ENCODE results near the gene SCAMP4.

DNA sequence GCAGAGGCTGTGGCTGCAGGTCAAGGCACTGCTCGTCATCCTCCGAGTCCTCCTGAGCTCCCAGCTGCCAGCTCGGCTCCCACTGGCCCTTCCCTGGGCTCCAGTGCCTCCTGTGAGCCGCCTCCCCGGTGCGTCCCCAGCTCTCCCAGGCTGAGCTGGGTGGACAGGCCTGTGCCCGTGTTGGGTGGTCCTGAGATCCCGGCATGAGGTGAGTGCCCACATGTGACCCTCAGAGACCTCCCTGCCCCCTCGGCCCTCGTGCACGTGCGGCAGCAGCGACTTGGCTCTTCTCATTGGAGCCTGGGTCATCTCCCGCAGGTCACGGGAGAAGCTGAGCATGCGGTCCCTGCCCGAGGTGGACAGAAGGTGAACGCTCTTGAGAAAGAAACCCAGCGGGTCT lies 15.4 kb downstream of the SCAMP4 start:
- TF ChIP-seq ZBTB8A (IDR thresholded peaks at IDR 0.05; ENCODE audit: partially characterized antibody) (no peak), TAF1 (IDR thresholded peaks at IDR 0.05; ENCODE audit: control insufficient read depth, extremely low read depth, insufficient read depth, low read length, severe bottlenecking) (no peak), NFIC (IDR thresholded peaks at IDR 0.05) (no peak)

All from K562 (cell line).